ENCODE measurements around the gene TARBP2. TPM values are rescaled to one million over a fixed set of nuclear protein-coding genes. Genes with fewer than 3 reads are reported as not detected.
"Not testable (repeated sequence)": the region's sequence is repeated elsewhere in the genome, so short reads cannot be mapped to it uniquely, and the experiment has no call there.

TARBP2 gene
- total RNA-seq, 2 donors from 2014 or later, result 11.1 to 18.9 TPM

GRCh38 chr12:53543539-53543938, 42.5 kb downstream of the TARBP2 start:
- no peaks in the 10 kb centered on the region for H3K27me3 ChIP-seq
- no peak overlapping the region for H3K4me3 ChIP-seq
- peak overlapping the region; percentile 2 to 54 for H3K27ac ChIP-seq
- peak; percentile 55 to 88 for TF ChIP-seq CTCF (IDR thresholded peaks at IDR 0.05)
- peaks cover 0 to 7% of the 10 kb centered on the region in 2 donors for H3K4me1 ChIP-seq
- peak; percentile 64 for DNase-seq (ENCODE audit: low spot score)
- peaks cover 49% of the 10 kb centered on the region for H3K36me3 ChIP-seq
- H3K9me3 ChIP-seq, result no peaks in the 10 kb centered on the region

- DNase-seq (ENCODE audit: low spot score); H3K27me3 ChIP-seq; H3K4me1 ChIP-seq; H3K27ac ChIP-seq; H3K4me3 ChIP-seq; H3K9me3 ChIP-seq: not testable (repeated sequence)
- H3K36me3 ChIP-seq, result peaks cover 45% of the 10 kb centered on the region
Observed at GRCh38 chr12:53548354-53548753, 47.3 kb downstream of the TARBP2 start.

GRCh38 chr12:53550131-53550530, 49.0 kb downstream of the TARBP2 start:
- not testable (repeated sequence) for DNase-seq (ENCODE audit: low spot score); H3K4me1 ChIP-seq; H3K4me3 ChIP-seq; H3K27me3 ChIP-seq; H3K9me3 ChIP-seq; H3K27ac ChIP-seq
- H3K36me3 ChIP-seq, result peaks cover 45% of the 10 kb centered on the region

GRCh38 chr12:53550595-53550994, 49.5 kb downstream of the TARBP2 start:
- H3K27me3 ChIP-seq, result no peaks in the 10 kb centered on the region
- no peaks in the 10 kb centered on the region for H3K9me3 ChIP-seq
- no peak for DNase-seq (ENCODE audit: low spot score)
- peaks cover 45% of the 10 kb centered on the region for H3K36me3 ChIP-seq
- no peak overlapping the region for H3K27ac ChIP-seq
- no peak overlapping the region for H3K4me3 ChIP-seq
- H3K4me1 ChIP-seq, result no peaks in the 10 kb centered on the region
- no peak for TF ChIP-seq CTCF (IDR thresholded peaks at IDR 0.05)

GRCh38 chr12:53551889-53552291, 50.8 kb downstream of the TARBP2 start:
- Histone ChIP-seq H3K27ac (no peak overlapping the region), H3K36me3 (peaks cover 45% of the 10 kb centered on the region), H3K4me1 (no peaks in the 10 kb centered on the region), H3K27me3 (no peaks in the 10 kb centered on the region), H3K4me3 (no peak overlapping the region), H3K9me3 (no peaks in the 10 kb centered on the region)
- DNase-seq (ENCODE audit: low spot score), result no peak
- TF ChIP-seq CTCF (IDR thresholded peaks at IDR 0.05), result no peak

- Histone ChIP-seq H3K4me3 (no peak overlapping the region), H3K36me3 (peaks cover 41% of the 10 kb centered on the region), H3K27ac (no peak overlapping the region), H3K9me3 (no peaks in the 10 kb centered on the region), H3K4me1 (no peaks in the 10 kb centered on the region), H3K27me3 (no peaks in the 10 kb centered on the region)
- no peak for TF ChIP-seq CTCF (IDR thresholded peaks at IDR 0.05)
- no peak for DNase-seq (ENCODE audit: low spot score)
Observed at GRCh38 chr12:53552361-53553327, 51.6 kb downstream of the TARBP2 start.

Other genes starting within 250 kb of the TARBP2 start
- under 1 TPM; 0.12 to 0.59 TPM for gene ESPL1, start 233.0 kb upstream of the TARBP2 start, total RNA-seq
- 100 to 1,000 TPM; 416 to 549 TPM for gene PFDN5, start 205.7 kb upstream of the TARBP2 start, total RNA-seq
- 10 to 100 TPM; 26.9 to 28.3 TPM for gene MYG1, start 201.6 kb upstream of the TARBP2 start, total RNA-seq
- gene AAAS, start 179.7 kb upstream of the TARBP2 start, total RNA-seq, result 10 to 100 TPM; 30.4 to 30.8 TPM
- gene SP7, start 164.9 kb upstream of the TARBP2 start, total RNA-seq, result not detected
- 10 to 100 TPM; 21.2 to 36.6 TPM for gene SP1, start 121.1 kb upstream of the TARBP2 start, total RNA-seq
- under 1 TPM; 0.37 to 0.47 TPM for gene AMHR2, start 77.4 kb upstream of the TARBP2 start, total RNA-seq
- gene PRR13, start 59.5 kb upstream of the TARBP2 start, total RNA-seq, result 10 to 100 TPM; 38.8 to 60.6 TPM
- gene PCBP2, start 49.2 kb upstream of the TARBP2 start, total RNA-seq, result 100 to 1,000 TPM; 288 to 378 TPM
- 1 to 10 TPM; 2.6 to 9.8 TPM for gene MAP3K12, start 1.8 kb upstream of the TARBP2 start, total RNA-seq
- gene NPFF, start 6.2 kb downstream of the TARBP2 start, total RNA-seq, result not detected
- gene ATF7, start 125.1 kb downstream of the TARBP2 start, total RNA-seq, result 10 to 100 TPM; 22.1 to 24.7 TPM
- 100 to 1,000 TPM; 481 to 659 TPM for gene ATP5MC2, start 174.8 kb downstream of the TARBP2 start, total RNA-seq
- gene CALCOCO1, start 226.2 kb downstream of the TARBP2 start, total RNA-seq, result 100 to 1,000 TPM; 182 to 232 TPM